ENCODE measurements around the gene PAK1IP1. TPM values are rescaled to one million over a fixed set of nuclear protein-coding genes. Genes with fewer than 3 reads are reported as not detected.
"Not testable (repeated sequence)": the region's sequence is repeated elsewhere in the genome, so short reads cannot be mapped to it uniquely, and the experiment has no call there.

Gene PAK1IP1
- polyA plus RNA-seq, 2 donors = 9.2 to 20.9 TPM

- Histone ChIP-seq H3K4me3 (ENCODE audit: low read depth in 1 of 2, low read length in 2 of 2) (no peak overlapping the region), H3K27ac (ENCODE audit: low read depth in 2 of 2, low read length in 1 of 2) (no peak overlapping the region), H3K27me3 (ENCODE audit: control insufficient read depth in 1 of 2, insufficient read depth in 2 of 2, low read length in 2 of 2) (no peaks in the 10 kb centered on the region), H3K9me3 (ENCODE audit: control insufficient read depth in 2 of 2, insufficient read depth in 1 of 2, low read depth in 1 of 2, low read length in 1 of 2) (no peaks in the 10 kb centered on the region), H3K4me1 (ENCODE audit: control insufficient read depth in 2 of 2, insufficient read depth in 2 of 2, low read length in 1 of 2) (no peaks in the 10 kb centered on the region), H3K36me3 (ENCODE audit: control insufficient read depth in 2 of 2, insufficient read depth in 2 of 2, low read length in 1 of 2) (peaks cover 0 to 10% of the 10 kb centered on the region in 2 donors)
- 94% methylated on average over 3 of the region's 3 CpGs for WGBS, 2 donors
Observed at GRCh38 chr6:10733863-10734262, 39.1 kb downstream of the PAK1IP1 start.

GRCh38 chr6:10736731-10737130 is 42.0 kb downstream of the PAK1IP1 start:
- H3K4me3 ChIP-seq (ENCODE audit: low read depth in 1 of 2, low read length in 2 of 2) = no peak overlapping the region
- H3K27ac ChIP-seq (ENCODE audit: low read depth in 2 of 2, low read length in 1 of 2) = no peak overlapping the region
- peaks cover 0 to 7% of the 10 kb centered on the region in 2 donors for H3K36me3 ChIP-seq (ENCODE audit: control insufficient read depth in 2 of 2, insufficient read depth in 2 of 2, low read length in 1 of 2)
- no peaks in the 10 kb centered on the region for H3K4me1 ChIP-seq (ENCODE audit: control insufficient read depth in 2 of 2, insufficient read depth in 2 of 2, low read length in 1 of 2)
- H3K9me3 ChIP-seq (ENCODE audit: control insufficient read depth in 2 of 2, insufficient read depth in 1 of 2, low read depth in 1 of 2, low read length in 1 of 2) = no peaks in the 10 kb centered on the region
- 79 to 92% methylated on average over 2 of the region's 2 CpGs for WGBS, 2 donors
- H3K27me3 ChIP-seq (ENCODE audit: control insufficient read depth in 1 of 2, insufficient read depth in 2 of 2, low read length in 2 of 2) = no peaks in the 10 kb centered on the region

- Histone ChIP-seq H3K27me3 (ENCODE audit: control insufficient read depth in 1 of 2, insufficient read depth in 2 of 2, low read length in 2 of 2) (no peaks in the 10 kb centered on the region), H3K4me1 (ENCODE audit: control insufficient read depth in 2 of 2, insufficient read depth in 2 of 2, low read length in 1 of 2) (no peaks in the 10 kb centered on the region), H3K27ac (ENCODE audit: low read depth in 2 of 2, low read length in 1 of 2) (no peak overlapping the region), H3K36me3 (ENCODE audit: control insufficient read depth in 2 of 2, insufficient read depth in 2 of 2, low read length in 1 of 2) (no peaks in the 10 kb centered on the region), H3K4me3 (ENCODE audit: low read depth in 1 of 2, low read length in 2 of 2) (no peak overlapping the region), H3K9me3 (ENCODE audit: control insufficient read depth in 2 of 2, insufficient read depth in 1 of 2, low read depth in 1 of 2, low read length in 1 of 2) (no peaks in the 10 kb centered on the region)
Observed at GRCh38 chr6:10740061-10740460, 45.3 kb downstream of the PAK1IP1 start.

GRCh38 chr6:10741643-10742042 is 46.9 kb downstream of the PAK1IP1 start:
- 84 to 95% methylated on average over 4 of the region's 4 CpGs for WGBS, 2 donors
- H3K36me3 ChIP-seq (ENCODE audit: control insufficient read depth in 2 of 2, insufficient read depth in 2 of 2, low read length in 1 of 2) = not testable (repeated sequence)

GRCh38 chr6:10742251-10742650 is 47.5 kb downstream of the PAK1IP1 start:
- H3K9me3 ChIP-seq (ENCODE audit: control insufficient read depth in 2 of 2, insufficient read depth in 1 of 2, low read depth in 1 of 2, low read length in 1 of 2) = no peaks in the 10 kb centered on the region
- no peaks in the 10 kb centered on the region for H3K4me1 ChIP-seq (ENCODE audit: control insufficient read depth in 2 of 2, insufficient read depth in 2 of 2, low read length in 1 of 2)
- no peaks in the 10 kb centered on the region for H3K27me3 ChIP-seq (ENCODE audit: control insufficient read depth in 1 of 2, insufficient read depth in 2 of 2, low read length in 2 of 2)
- 96 to 97% methylated on average over 12 of the region's 12 CpGs for WGBS, 2 donors
- no peak overlapping the region for H3K4me3 ChIP-seq (ENCODE audit: low read depth in 1 of 2, low read length in 2 of 2)
- H3K27ac ChIP-seq (ENCODE audit: low read depth in 2 of 2, low read length in 1 of 2) = no peak overlapping the region
- no peaks in the 10 kb centered on the region for H3K36me3 ChIP-seq (ENCODE audit: control insufficient read depth in 2 of 2, insufficient read depth in 2 of 2, low read length in 1 of 2)

More at GRCh38 chr6:10741643-10742042, 46.9 kb downstream of the PAK1IP1 start:
- H3K27ac ChIP-seq (ENCODE audit: low read depth in 2 of 2, low read length in 1 of 2); H3K4me3 ChIP-seq (ENCODE audit: low read depth in 1 of 2, low read length in 2 of 2); H3K4me1 ChIP-seq (ENCODE audit: control insufficient read depth in 2 of 2, insufficient read depth in 2 of 2, low read length in 1 of 2); H3K9me3 ChIP-seq (ENCODE audit: control insufficient read depth in 2 of 2, insufficient read depth in 1 of 2, low read depth in 1 of 2, low read length in 1 of 2); H3K27me3 ChIP-seq (ENCODE audit: control insufficient read depth in 1 of 2, insufficient read depth in 2 of 2, low read length in 2 of 2): not testable (repeated sequence)

GRCh38 chr6:10743515-10743914 is 48.7 kb downstream of the PAK1IP1 start:
- H3K27ac ChIP-seq (ENCODE audit: low read depth in 2 of 2, low read length in 1 of 2) = no peak overlapping the region
- no peaks in the 10 kb centered on the region for H3K9me3 ChIP-seq (ENCODE audit: control insufficient read depth in 2 of 2, insufficient read depth in 1 of 2, low read depth in 1 of 2, low read length in 1 of 2)
- no peak overlapping the region for H3K4me3 ChIP-seq (ENCODE audit: low read depth in 1 of 2, low read length in 2 of 2)
- no peaks in the 10 kb centered on the region for H3K36me3 ChIP-seq (ENCODE audit: control insufficient read depth in 2 of 2, insufficient read depth in 2 of 2, low read length in 1 of 2)
- WGBS, 2 donors = 81 to 86% methylated on average over 6 of the region's 6 CpGs
- no peaks in the 10 kb centered on the region for H3K4me1 ChIP-seq (ENCODE audit: control insufficient read depth in 2 of 2, insufficient read depth in 2 of 2, low read length in 1 of 2)
- H3K27me3 ChIP-seq (ENCODE audit: control insufficient read depth in 1 of 2, insufficient read depth in 2 of 2, low read length in 2 of 2) = no peaks in the 10 kb centered on the region

GRCh38 chr6:10745116-10745515 is 50.3 kb downstream of the PAK1IP1 start:
- Histone ChIP-seq H3K27me3 (ENCODE audit: control insufficient read depth in 1 of 2, insufficient read depth in 2 of 2, low read length in 2 of 2) (no peaks in the 10 kb centered on the region), H3K27ac (ENCODE audit: low read depth in 2 of 2, low read length in 1 of 2) (no peak overlapping the region), H3K4me3 (ENCODE audit: low read depth in 1 of 2, low read length in 2 of 2) (no peak overlapping the region), H3K36me3 (ENCODE audit: control insufficient read depth in 2 of 2, insufficient read depth in 2 of 2, low read length in 1 of 2) (peaks cover 0 to 4% of the 10 kb centered on the region in 2 donors), H3K4me1 (ENCODE audit: control insufficient read depth in 2 of 2, insufficient read depth in 2 of 2, low read length in 1 of 2) (no peaks in the 10 kb centered on the region), H3K9me3 (ENCODE audit: control insufficient read depth in 2 of 2, insufficient read depth in 1 of 2, low read depth in 1 of 2, low read length in 1 of 2) (no peaks in the 10 kb centered on the region)
- WGBS, 2 donors = 88% methylated on average over 5 of the region's 5 CpGs

GRCh38 chr6:10746915-10747250 is 52.1 kb downstream of the PAK1IP1 start:
- WGBS, 2 donors = 47 to 52% methylated on average over 9 of the region's 9 CpGs
- Histone ChIP-seq H3K36me3 (ENCODE audit: control insufficient read depth in 2 of 2, insufficient read depth in 2 of 2, low read length in 1 of 2) (peaks cover 0 to 8% of the 10 kb centered on the region in 2 donors), H3K4me3 (ENCODE audit: low read depth in 1 of 2, low read length in 2 of 2) (peak overlapping the region; percentile 49 to 79), H3K27ac (ENCODE audit: low read depth in 2 of 2, low read length in 1 of 2) (peak overlapping the region; percentile 57 to 73), H3K9me3 (ENCODE audit: control insufficient read depth in 2 of 2, insufficient read depth in 1 of 2, low read depth in 1 of 2, low read length in 1 of 2) (no peaks in the 10 kb centered on the region), H3K27me3 (ENCODE audit: control insufficient read depth in 1 of 2, insufficient read depth in 2 of 2, low read length in 2 of 2) (no peaks in the 10 kb centered on the region), H3K4me1 (ENCODE audit: control insufficient read depth in 2 of 2, insufficient read depth in 2 of 2, low read length in 1 of 2) (no peaks in the 10 kb centered on the region)

GRCh38 chr6:10747251-10747972 is 52.6 kb downstream of the PAK1IP1 start, which contains the start of gene TMEM14B:
TMEM14B (plus strand) TSS chr6:10747805; CDS start chr6:10749246, 1,441 bp downstream.
- Histone ChIP-seq H3K27ac (ENCODE audit: low read depth in 2 of 2, low read length in 1 of 2) (peak within 1 kb of the TSS; percentile 57 to 73), H3K4me3 (ENCODE audit: low read depth in 1 of 2, low read length in 2 of 2) (peak within 1 kb of the TSS; percentile 49 to 79), H3K36me3 (ENCODE audit: control insufficient read depth in 2 of 2, insufficient read depth in 2 of 2, low read length in 1 of 2) (peaks cover 0 to 9% of the 10 kb centered on the region in 2 donors), H3K9me3 (ENCODE audit: control insufficient read depth in 2 of 2, insufficient read depth in 1 of 2, low read depth in 1 of 2, low read length in 1 of 2) (no peaks in the 10 kb centered on the region), H3K27me3 (ENCODE audit: control insufficient read depth in 1 of 2, insufficient read depth in 2 of 2, low read length in 2 of 2) (no peaks in the 10 kb centered on the region), H3K4me1 (ENCODE audit: control insufficient read depth in 2 of 2, insufficient read depth in 2 of 2, low read length in 1 of 2) (no peaks in the 10 kb centered on the region)
- 1% methylated on average over 49 to 52 of the region's 52 CpGs for WGBS, 2 donors

GRCh38 chr6:10749734-10750133 is 55.0 kb downstream of the PAK1IP1 start:
- H3K4me3 ChIP-seq (ENCODE audit: low read depth in 1 of 2, low read length in 2 of 2) = no peak overlapping the region
- 29 to 42% methylated on average over 2 of the region's 2 CpGs for WGBS, 2 donors
- H3K27ac ChIP-seq (ENCODE audit: low read depth in 2 of 2, low read length in 1 of 2) = no peak overlapping the region
- H3K36me3 ChIP-seq (ENCODE audit: control insufficient read depth in 2 of 2, insufficient read depth in 2 of 2, low read length in 1 of 2) = peaks cover 0 to 27% of the 10 kb centered on the region in 2 donors
- no peaks in the 10 kb centered on the region for H3K27me3 ChIP-seq (ENCODE audit: control insufficient read depth in 1 of 2, insufficient read depth in 2 of 2, low read length in 2 of 2)
- no peaks in the 10 kb centered on the region for H3K4me1 ChIP-seq (ENCODE audit: control insufficient read depth in 2 of 2, insufficient read depth in 2 of 2, low read length in 1 of 2)
- H3K9me3 ChIP-seq (ENCODE audit: control insufficient read depth in 2 of 2, insufficient read depth in 1 of 2, low read depth in 1 of 2, low read length in 1 of 2) = no peaks in the 10 kb centered on the region
